DMS114 treated with DMSO at 0.1 percent for 48 hours (cell line): ENCODE results near the gene PDE2A.
A peak's percentile ranks its signal among the peaks of the same experiment; 100 is the strongest.

ENCODE experiments used
- DNase-seq: peaks from one replicate; lab custom pipeline; 2025; ENCODE audit not compliant: unreplicated experiment; lab: John Stamatoyannopoulos, UW

Gene PDE2A

DNA sequence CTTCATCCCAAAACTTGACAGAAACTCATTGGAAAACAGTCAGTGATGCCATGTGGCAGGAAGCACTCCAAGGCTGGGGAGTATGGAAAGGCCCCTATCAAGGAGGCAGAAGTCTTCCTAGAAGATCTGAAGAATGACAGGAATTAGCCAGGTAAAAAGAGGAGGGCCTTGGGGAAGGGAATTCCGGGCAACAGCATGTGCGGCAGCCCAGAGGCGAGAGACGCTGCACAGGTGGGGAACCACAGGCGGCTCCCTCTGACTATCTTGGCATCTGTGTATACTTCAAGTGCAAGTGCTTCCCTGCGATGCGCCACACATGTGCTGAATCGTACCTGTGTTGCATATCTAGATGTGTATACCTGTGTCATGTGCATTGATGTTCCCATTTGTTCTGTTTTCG, 12.7 kb downstream of the PDE2A start:
- DNase-seq, result no peak

DNA sequence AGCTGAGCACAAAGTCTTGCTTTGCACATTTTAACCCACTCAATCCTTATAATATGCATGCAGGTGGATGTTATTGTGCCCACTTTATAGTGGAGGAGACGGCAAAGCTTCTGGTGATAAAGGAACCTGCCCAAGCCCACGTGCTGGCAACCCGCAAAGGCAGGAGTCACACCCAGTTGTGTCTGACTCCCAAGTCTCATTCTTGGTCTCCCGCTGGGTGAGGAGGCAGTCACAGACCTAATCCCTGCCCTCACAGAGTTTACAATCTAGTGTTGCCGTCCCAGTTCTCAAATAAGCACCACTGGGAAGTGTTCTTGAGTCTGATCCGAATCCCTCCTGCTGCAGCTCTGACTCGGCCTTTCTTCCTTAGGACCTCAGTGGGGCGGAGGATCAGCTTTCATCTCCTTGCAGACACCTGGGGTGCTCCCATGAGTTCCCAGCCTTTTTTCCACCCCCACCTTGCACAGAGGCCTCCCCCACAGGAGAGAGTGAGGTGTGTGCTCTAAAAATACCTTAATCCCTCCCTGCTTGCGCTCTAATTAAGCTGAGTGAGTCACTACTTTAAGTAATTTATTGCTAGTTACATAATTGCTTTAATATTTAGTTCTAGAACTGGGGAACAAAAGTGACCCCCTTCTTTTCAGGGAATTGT, 15.1 kb downstream of the PDE2A start:
- no peak for DNase-seq

DNA sequence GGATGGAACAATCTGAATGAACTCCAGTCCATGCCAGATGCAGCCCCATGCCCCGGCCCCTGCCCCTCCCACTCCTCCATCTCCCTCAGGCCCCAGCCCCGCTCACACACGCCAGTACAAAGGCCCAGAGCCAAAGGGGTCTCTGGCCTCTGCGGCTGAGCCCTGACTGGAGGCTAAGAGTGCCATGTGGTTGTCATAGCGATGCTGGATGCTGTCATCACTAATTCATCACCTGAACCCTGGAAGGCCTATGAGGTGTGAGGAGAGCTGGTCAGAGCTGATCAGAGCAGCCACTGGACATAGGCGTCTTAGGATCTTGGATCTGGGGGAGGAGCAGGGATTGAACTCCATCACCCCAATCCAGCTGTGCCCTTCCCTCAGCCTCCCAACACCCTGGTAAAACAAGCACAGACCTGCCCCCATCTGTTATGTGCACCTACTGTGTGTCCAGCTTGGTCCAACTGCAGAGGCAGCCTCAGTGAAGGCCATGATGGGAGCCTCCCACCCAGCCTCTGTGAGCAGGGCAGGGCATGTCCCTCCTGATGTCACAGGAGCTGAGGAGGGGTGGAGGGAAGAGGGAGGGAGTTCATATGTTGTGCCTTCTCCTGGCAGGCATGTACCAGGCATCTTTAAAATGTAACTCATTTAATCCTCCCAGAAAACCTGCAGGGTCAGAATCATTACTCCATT, 16.7 kb downstream of the PDE2A start:
- DNase-seq, result no peak

DNA sequence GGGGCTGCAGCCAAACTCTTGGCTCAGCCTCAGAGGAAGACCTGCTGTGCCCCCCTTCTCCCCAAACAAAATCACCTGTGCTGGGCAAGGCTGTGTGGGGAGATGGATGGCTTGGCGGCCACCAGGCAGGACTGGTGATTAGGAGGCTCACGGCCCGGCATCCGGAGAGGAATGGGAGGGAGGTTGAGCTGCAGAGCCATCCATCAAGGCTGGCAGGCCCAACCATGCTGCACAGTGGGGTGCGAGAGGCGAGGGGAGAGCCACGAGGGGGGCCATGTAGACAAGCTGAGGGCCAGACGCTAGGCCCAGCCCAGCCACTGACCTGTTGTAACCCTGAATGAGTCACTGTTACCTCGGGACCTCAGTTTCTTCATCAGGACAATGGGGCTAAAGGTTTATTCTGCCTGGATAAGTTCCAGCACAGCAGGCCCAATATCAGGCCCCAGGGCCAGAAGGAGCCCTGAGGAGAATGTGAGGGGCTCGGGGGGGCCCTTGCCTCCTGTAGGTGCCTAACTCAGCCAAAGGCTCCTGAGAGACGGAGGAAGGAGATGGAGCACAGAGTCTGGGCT, 18.2 kb downstream of the PDE2A start:
- DNase-seq, result no peak

DNA sequence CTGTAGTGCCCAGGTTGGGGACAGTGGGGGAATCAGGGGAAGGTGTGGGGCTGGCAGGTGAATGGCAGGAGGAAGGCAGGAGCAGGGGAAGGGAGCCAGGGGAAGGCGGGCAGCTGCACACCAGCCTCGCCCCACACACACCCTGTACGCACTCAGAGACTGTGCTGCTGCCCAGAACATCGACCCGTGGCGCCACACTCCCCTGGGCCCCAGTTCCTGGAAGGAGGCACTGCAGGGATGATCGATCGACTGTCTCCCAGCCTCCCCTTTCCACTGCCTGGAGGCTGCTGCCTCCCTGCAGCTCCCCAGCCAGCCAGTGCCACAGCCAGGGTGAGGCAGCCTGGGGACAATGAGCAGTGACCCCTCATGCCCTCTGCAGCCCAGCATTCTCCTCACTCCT, 19.2 kb downstream of the PDE2A start:
- no peak for DNase-seq

DNA sequence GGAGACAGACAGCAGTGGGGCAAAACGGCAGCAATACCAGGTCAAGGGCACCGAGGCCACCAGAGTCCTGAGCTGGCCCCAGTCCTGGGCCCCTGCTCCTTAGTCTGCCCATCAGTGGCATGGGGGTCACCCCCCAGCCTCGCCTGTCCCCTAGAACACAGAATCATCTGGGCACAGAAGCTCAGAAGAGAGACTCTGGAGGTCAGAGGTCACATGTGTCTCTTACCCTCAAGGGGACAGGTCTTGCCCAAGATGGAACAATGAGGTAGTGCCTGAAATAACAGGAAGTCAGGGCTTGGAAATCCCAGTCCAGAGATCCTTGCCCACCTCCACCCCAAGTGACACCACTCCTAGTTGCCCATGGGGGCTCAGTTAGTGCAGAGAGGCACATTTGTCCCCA, 20.6 kb downstream of the PDE2A start:
- no peak for DNase-seq

DNA sequence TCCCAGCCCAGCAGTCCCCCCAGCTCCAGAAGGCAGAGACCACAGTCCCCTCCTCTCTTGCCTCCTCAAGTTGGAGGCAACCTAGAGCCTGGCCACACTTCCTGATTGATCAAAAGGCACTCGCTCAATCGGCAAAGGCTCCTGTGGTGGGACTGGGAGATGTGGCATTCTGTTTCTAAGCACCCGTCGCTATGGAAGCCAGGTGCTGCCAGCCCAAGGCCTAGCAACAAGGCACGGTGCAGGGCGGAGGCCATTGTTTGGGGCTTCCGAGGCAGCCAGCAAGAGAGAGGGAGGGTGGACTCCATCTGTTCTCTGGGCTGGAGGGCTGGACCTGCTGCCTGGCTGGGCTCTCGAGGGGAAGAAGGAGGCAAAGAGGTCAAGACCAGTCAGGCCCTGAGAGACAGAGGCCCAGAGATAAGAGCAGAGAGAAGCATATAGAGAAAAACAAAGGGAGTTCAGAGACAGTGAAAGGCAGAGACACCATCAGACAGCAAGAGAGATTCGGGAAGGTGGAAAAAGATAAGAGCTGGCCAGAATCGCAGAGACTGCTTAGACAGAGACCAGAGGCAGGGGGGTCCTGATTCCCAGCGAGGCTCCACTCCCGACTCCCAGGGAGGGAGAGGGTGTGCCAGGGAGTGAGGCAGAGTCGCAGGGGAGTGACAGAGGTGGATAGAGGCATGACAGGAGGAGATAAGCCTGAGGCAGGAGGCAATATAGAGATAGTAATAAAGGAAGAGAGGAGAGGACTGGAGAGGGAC, 21.2 kb downstream of the PDE2A start:
- DNase-seq, result no peak

DNA sequence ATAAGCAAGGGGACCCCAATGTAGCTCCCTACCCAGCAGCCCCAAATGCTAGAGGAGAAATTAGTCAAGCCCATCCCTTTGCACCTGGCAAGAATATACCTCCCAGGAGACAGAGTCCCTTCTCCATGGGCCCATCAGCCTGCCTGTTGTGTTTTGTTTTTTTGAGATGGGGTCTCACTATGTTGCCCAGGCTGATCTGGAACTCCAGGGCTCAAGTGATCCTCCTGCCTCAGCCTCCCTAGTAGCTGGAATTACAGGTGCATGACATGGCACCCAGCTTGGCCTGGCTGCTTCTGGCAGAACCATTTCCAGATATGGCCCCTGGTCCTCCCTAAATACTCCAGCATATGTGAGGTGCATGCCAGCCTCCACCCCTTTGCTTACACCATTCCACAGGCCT, 22.1 kb downstream of the PDE2A start:
- no peak for DNase-seq

DNA sequence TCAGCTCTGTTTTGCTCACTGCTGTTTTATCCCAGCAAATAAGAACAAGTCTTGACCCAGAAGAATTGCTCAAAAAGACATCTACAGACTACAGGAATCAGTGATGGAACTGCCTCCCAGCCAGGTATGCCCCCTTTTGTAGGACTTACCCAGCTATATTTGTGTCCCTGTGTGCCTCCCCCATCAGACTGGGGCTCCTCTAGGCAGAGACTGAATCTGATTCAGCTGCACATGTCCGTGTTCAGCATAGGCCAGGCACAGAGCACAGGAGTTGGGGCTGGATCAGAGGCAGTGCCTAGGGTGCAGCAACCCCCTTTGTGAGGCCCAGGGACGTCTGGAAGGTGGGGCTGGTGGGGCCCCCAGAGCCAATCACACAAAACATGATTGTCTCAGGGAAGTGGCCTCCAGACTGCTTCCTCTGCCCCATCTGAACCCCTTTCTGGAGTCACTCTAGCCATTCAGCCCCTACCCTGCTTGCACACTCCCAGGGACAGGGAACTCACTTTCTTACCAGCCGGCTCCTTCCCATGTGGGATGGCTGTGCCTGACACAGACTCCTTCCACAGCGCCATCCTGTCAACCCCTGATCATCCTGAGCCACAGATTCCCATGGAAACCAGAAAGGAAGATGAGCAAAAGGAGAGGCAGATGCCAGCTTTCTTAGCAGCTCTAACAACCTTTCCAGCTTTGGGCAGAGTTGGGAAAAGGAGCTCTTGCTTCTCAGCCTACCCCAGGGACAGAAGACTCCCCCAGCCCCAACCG, 24.8 kb downstream of the PDE2A start:
- no peak for DNase-seq

DNA sequence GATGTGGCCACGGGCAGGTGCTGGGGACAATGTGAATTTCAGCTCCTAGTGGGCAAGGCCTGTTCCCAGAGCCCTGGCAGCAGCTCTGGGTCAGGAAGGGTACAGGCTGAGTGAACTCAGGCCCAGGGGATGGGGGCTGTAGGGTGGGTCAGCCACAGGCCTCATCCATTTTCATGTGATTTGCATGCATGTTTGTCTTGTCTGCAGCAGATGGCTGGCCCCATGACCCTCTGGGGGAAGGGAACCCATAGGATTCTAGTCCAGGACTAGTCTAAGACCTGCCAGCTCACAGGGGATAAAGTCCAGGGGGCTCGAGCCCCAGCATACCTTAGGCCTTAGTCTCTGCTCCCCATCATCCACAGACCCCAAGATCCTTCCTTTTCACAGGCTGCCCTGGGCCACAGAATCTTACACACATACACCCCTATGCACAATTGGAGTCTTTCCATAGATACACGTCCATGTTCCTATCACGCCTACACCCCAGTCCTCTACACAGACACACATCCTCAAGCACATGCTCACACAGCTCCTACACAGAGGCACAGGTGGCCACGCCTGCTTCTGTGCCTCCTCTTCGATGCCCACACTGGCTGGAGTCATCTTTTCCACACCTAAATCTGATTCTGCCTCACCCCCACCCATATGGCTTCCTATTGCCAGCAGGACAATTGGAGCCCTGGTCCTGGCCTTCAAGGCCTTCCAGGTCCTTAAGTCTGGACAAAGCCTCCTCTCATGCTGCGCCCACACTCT, 25.7 kb downstream of the PDE2A start:
- DNase-seq, result no peak

DNA sequence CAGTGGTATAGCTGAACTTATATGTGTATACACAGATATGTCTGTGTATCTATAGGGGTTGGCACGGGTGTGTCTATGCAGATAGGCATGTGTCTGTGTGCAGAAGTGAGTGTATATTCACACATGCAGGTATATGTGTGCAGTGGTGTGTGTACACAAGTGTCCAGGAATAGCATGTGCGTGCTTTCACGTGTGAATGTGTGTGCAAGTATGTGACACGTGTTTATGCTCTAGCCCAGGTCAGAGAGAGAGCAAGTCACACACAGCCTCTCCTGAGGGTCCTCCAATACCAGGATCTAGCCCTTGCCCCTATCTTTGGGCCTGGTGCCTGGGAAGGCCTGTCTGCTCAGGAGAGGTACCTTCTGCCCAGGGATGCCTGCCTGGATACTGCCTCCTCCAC, 26.3 kb downstream of the PDE2A start:
- DNase-seq, result no peak

DNA sequence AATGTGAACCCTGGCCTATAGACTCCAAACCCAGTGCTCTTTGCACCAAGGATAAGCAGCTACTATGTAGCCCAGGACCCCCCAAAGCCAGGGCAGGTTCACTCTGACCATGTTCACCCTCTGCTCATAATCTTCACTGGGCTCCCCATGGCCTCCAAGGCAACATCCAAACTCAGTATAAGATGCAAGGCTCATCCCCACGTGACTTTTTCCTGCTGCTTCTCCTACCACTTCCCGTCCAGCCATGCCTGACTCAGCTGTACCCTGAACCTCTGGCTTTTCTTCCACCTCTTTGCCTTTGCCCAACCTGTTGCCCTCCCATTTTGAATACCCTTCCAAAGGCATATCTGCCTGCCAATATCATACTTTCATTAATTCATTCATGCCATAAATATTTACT, 27.8 kb downstream of the PDE2A start:
- no peak for DNase-seq

DNA sequence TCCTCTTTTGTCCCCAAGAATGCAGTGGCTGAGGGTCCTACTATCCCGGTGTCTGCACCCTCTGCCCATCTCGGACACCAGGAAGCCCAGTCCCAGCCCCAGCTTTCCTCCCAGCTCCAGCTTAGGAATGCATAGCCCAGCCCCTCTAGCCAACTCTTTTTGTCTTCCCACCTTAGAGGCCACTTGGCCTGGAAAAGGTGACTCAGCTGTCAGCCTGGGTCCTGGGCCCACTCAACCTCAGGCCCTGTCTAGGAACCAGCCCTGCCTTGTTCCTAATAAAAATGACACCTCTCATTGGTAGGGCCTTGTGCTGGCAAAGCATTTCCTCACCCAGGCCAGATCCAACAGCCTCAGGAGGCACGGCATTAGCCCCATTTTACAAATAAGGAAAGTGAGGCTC, 28.2 kb downstream of the PDE2A start:
- DNase-seq, result no peak

DNA sequence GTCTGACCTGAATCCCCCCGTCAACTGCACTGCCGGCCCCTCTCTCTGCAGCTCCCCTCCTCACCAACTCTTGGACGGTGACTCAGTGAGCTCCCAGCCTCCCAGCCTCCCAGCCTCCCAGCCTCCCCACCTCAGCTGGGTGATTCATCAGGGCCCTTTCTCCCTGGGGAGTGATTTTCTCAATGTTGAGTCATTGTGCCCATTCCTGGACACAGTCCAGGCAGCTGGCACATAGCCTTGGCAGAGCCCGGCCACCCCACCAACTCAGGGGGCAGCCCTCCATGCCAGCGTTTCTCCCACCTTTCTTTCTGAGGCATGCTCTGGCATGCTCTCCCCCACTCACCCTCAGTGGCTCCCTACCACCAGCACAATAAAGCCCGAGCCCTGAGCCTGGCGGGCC, 30.7 kb downstream of the PDE2A start:
- no peak for DNase-seq

DNA sequence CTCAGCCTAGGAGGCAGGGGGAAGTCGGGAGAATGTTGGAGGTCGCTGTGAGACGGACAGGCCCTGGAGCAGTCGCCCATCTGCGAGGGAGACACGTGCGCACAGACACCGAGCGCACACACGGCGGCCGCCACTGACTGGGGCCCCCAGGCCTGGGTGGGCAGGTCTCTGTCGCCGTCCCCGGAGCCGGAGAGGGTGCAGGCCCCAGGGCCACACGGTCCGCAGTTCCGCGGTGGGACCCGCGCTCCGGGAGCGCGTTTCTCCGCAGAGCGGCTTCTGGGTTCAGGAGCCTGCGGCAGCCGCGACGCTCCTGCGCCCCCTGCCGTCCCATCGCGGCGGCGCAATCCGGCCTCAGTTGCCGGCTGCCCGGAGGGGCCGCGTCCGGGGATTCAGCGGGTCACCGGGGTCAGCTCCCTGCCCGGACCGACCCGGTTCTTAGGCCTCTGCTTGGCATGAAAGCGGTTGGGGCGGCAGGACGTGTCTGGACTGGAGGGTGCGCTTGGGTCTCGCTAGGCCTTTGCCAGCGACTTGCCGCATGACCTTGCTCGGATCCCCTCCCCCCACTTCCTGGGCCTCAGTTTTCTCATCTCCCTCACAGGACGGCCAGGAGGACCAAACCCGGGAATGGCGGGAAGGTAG, 31.2 kb downstream of the PDE2A start:
- peak; percentile 9 for DNase-seq

DNA sequence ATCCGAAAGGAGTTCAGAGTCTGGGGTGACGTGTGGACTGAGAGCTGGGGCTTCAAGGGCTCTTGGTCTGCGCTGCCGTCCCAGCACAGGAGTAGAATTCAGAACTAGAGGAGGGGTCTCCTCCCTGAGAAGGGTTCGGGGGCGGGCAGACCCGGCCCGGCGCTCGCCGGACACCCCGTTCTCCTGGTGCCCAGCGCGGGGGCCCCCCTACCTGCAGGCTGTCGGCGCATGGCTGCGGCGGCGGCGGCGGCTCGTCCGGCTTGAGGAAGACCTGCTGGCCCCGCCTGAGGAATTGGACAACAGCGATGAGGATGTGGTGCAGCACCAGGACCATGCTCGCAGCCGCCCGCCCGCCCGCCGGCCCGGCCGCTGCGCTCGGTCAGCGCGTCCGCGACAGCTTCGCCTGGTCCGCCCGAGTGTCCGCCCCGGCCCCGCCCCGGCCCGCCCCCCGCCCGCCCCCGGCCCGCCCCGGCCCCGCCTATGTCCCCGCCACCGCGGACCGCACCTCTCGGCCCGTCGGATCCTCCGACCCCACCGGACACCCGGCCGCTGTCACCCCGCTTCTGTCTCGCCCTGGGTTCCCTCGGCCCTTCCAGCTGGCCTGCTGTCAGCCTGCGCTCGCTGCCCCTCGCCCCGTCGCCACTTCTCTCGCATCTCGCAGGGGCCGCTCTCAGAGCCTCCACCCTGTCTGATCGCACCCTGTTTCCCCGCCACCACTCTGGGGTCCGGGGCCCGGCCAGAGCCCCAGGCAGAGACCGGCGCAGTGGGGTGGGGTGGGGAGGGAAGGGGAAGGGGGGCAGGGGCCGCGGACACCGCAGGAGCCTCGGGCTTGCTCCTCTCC, 32.0 kb downstream of the PDE2A start:
- DNase-seq, result no peak

DNA sequence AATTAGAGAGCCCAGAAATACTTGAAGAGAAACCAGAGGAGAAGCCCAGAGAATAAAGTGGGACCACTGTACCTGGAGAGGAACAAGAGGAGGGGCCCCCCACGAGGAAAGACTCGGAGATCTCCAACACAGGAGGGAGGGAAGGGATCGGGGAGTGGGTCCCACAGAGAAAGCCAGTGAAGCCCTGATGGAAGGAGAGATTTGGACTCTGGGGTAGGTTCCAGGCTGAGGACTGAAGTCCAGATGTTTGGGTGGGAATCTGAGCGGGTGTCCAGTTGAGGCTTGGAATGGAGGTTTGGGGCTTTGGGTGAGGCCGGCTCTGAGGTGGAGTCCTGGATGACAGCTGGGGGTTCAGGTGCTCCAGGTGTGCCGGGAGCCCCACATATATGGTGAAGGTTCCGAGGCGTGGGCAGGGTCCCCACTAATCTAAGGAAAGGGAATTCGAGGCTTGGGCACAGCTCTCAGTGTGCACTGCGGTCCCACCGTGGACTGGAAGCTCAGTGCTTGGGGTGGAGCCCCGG, 32.6 kb downstream of the PDE2A start:
- DNase-seq, result no peak

DNA sequence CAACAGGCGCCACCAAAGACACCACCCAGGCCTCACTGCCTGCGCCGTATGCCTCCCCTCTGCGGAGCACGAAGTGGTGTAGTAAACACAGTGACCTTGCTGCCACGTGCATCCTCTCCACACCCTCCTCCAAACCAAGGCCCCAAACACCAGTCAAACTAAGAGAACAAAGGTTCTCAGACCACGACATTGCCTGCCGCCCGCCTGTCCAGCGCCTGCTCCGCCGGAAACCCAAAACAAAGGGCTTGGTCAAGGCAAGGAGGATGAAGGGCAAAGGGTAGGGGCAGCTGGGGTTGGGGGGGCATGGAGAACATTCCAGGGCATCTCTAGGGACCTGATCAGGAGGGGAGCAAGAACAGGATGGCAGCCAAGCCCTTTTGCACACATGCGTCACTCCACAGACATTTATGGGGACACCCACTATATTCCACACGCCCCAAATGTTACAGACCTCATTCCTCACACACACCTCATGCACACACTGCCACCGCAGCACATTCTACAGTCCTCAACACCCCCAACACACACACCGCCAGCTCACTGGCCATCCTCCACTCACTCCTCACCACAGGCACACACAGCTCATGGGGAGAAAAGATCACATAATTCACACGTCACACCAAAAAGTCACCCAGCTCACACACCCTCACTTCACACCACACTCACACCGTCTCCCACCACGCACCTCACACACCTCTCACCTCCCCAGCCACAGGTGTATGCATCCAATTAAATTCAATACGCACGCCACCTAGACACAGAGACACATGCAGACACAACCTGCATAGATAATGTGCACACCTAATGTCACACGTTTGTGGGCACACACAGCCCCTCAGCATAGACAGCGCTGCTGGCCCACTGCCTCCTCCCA, 34.5 kb downstream of the PDE2A start:
- no peak for DNase-seq
